HEK293 (cell line): ENCODE data around the gene RPS19BP1.

Experiments used
- CTCF ChIA-PET: fragments of 350-600 bp; formaldehyde crosslinking; extraction: SDS; loops from one replicate; lab custom pipeline; 2021; ENCODE audit warnings: antibody characterized with exemption; lab: Yijun Ruan, JAX
- POLR2A ChIA-PET: fragments of 300-600 bp; formaldehyde crosslinking; extraction: SDS; loops from one replicate; lab custom pipeline; 2020; ENCODE audit warnings: antibody characterized with exemption, inconsistent platforms; lab: Yijun Ruan, JAX
- H3K27ac ChIP-seq: fragments of 200-500 bp; sonication (Bioruptor generic); 2 replicates; pipeline ENCODE4 v1.5.1; 2014; ENCODE audit warnings: low read depth, low read length, control low read depth, inconsistent platforms; ENCODE audit errors: extremely low read depth
- H3K36me3 ChIP-seq, 2 experiments: fragments of 200-500 bp in 1 of 2; sonication (Bioruptor generic) in 1 of 2; 1 replicate in 1 of 2; 2 replicates in 1 of 2; pipeline ENCODE4 v1.5.1; 2014 to 2017; ENCODE audit warnings: inconsistent platforms in 2 of 2, low read length in 2 of 2; ENCODE audit not compliant: control insufficient read depth in 2 of 2, insufficient read depth in 1 of 2
- H3K4me1 ChIP-seq: fragments of 200-500 bp; sonication (Bioruptor generic); 2 replicates; pipeline ENCODE4 v1.5.1; 2014; ENCODE audit warnings: mild to moderate bottlenecking, low read length, inconsistent platforms; ENCODE audit not compliant: control insufficient read depth, insufficient read depth
- H3K4me3 ChIP-seq: 2 replicates; pipeline ENCODE4 v1.5.1; 2011; ENCODE audit warnings: low read depth, mild to moderate bottlenecking, control low read depth, low read length, moderate library complexity
- H3K9me3 ChIP-seq: fragments of 200-500 bp; sonication (Bioruptor generic); 2 replicates; pipeline ENCODE4 v1.5.1; 2014; ENCODE audit warnings: low read depth, low read length, inconsistent platforms; ENCODE audit not compliant: control insufficient read depth, insufficient read depth
- HOXA7 ChIP-seq: sonication (generic); formaldehyde crosslinking; IDR thresholded peaks from 2 replicates; pipeline ENCODE4 v1.8.1; 2022; ENCODE audit warnings: missing genetic modification reagents, borderline replicate concordance
- KLF10 ChIP-seq: fragments of 450-650 bp; IDR thresholded peaks from 2 replicates; pipeline ENCODE4 v1.5.1; 2018; ENCODE audit warnings: missing biosample characterization, mild to moderate bottlenecking, missing genetic modification characterization
- MZF1 ChIP-seq: fragments of 450-650 bp; formaldehyde crosslinking; IDR thresholded peaks from 2 replicates; pipeline ENCODE4 v1.5.1; 2017; ENCODE audit warnings: missing biosample characterization, missing genetic modification characterization, borderline replicate concordance
- REPIN1 ChIP-seq: fragments of 450-650 bp; formaldehyde crosslinking; IDR thresholded peaks from 2 replicates; pipeline ENCODE4 v1.5.1; 2017; ENCODE audit warnings: missing biosample characterization, missing genetic modification characterization, low read depth
- SCRT2 ChIP-seq: fragments of 450-650 bp; formaldehyde crosslinking; IDR thresholded peaks from 2 replicates; pipeline ENCODE4 v1.5.1; 2016; ENCODE audit warnings: missing biosample characterization, missing genetic modification characterization
- ZEB2 ChIP-seq: fragments of 450-650 bp; formaldehyde crosslinking; IDR thresholded peaks from 2 replicates; pipeline ENCODE4 v1.5.1; 2016; ENCODE audit warnings: missing biosample characterization, missing genetic modification characterization
- ZIC2 ChIP-seq: fragments of 450-650 bp; formaldehyde crosslinking; IDR thresholded peaks from 2 replicates; pipeline ENCODE4 v1.5.1; 2016; ENCODE audit warnings: missing biosample characterization, missing genetic modification characterization
- ZNF133 ChIP-seq: fragments of 450-650 bp; formaldehyde crosslinking; IDR thresholded peaks from 2 replicates; pipeline ENCODE4 v1.5.1; 2016; ENCODE audit warnings: missing biosample characterization, missing genetic modification characterization
- ZNF140 ChIP-seq: fragments of 450-650 bp; formaldehyde crosslinking; IDR thresholded peaks from 2 replicates; pipeline ENCODE4 v1.5.1; 2016; ENCODE audit warnings: missing biosample characterization, missing genetic modification characterization
- ZNF155 ChIP-seq: fragments of 450-650 bp; formaldehyde crosslinking; IDR thresholded peaks from 2 replicates; pipeline ENCODE4 v1.5.1; 2016; ENCODE audit warnings: missing biosample characterization, missing genetic modification characterization
- ZNF18 ChIP-seq: fragments of 450-650 bp; formaldehyde crosslinking; IDR thresholded peaks from 2 replicates; pipeline ENCODE4 v1.5.1; 2016; ENCODE audit warnings: missing biosample characterization, missing genetic modification characterization
- ZNF280D ChIP-seq: fragments of 450-650 bp; formaldehyde crosslinking; IDR thresholded peaks from 2 replicates; pipeline ENCODE4 v1.5.1; 2016; ENCODE audit warnings: missing biosample characterization, missing genetic modification characterization
- ZNF350 ChIP-seq: fragments of 450-650 bp; formaldehyde crosslinking; IDR thresholded peaks from 2 replicates; pipeline ENCODE4 v1.5.0; 2017; ENCODE audit warnings: missing biosample characterization, mild to moderate bottlenecking, missing genetic modification characterization
- ZNF394 ChIP-seq: fragments of 450-650 bp; formaldehyde crosslinking; IDR thresholded peaks from 2 replicates; pipeline ENCODE4 v1.5.1; 2016; ENCODE audit warnings: missing biosample characterization, missing genetic modification characterization, mild to moderate bottlenecking, moderate library complexity, borderline replicate concordance
- ZNF449 ChIP-seq: fragments of 450-650 bp; formaldehyde crosslinking; IDR thresholded peaks from 2 replicates; pipeline ENCODE4 v1.5.1; 2017; ENCODE audit warnings: missing biosample characterization, mild to moderate bottlenecking, missing genetic modification characterization, moderate library complexity
- ZNF529 ChIP-seq: fragments of 450-650 bp; formaldehyde crosslinking; IDR thresholded peaks from 2 replicates; pipeline ENCODE4 v1.5.1; 2017; ENCODE audit warnings: missing genetic modification characterization, missing biosample characterization; ENCODE audit not compliant: insufficient replicate concordance
- ZNF600 ChIP-seq: fragments of 450-650 bp; formaldehyde crosslinking; IDR thresholded peaks from 2 replicates; pipeline ENCODE4 v1.5.1; 2016; ENCODE audit warnings: missing biosample characterization, missing genetic modification characterization
- ZNF707 ChIP-seq: fragments of 450-650 bp; formaldehyde crosslinking; IDR thresholded peaks from 2 replicates; pipeline ENCODE4 v1.5.1; 2016; ENCODE audit warnings: missing biosample characterization, missing genetic modification characterization
- ZNF830 ChIP-seq: fragments of 450-650 bp; IDR thresholded peaks from 2 replicates; pipeline ENCODE4 v1.5.0; 2018; ENCODE audit warnings: missing biosample characterization, missing genetic modification characterization, low read depth, mild to moderate bottlenecking, moderate library complexity
- ZNF843 ChIP-seq: fragments of 450-650 bp; formaldehyde crosslinking; IDR thresholded peaks from 2 replicates; pipeline ENCODE4 v1.5.1; 2016; ENCODE audit warnings: missing biosample characterization, missing genetic modification characterization
- ZSCAN16 ChIP-seq: fragments of 450-650 bp; formaldehyde crosslinking; IDR thresholded peaks from 2 replicates; pipeline ENCODE4 v1.5.1; 2016; ENCODE audit warnings: missing biosample characterization, missing genetic modification characterization
- TF ChIP-seq, protein P1 (sequence below): fragments of 450-650 bp; formaldehyde crosslinking; IDR thresholded peaks from 2 replicates; pipeline ENCODE4 v1.5.1; 2017; ENCODE audit warnings: missing biosample characterization, missing genetic modification characterization

The RPS19BP1 gene

DNA sequence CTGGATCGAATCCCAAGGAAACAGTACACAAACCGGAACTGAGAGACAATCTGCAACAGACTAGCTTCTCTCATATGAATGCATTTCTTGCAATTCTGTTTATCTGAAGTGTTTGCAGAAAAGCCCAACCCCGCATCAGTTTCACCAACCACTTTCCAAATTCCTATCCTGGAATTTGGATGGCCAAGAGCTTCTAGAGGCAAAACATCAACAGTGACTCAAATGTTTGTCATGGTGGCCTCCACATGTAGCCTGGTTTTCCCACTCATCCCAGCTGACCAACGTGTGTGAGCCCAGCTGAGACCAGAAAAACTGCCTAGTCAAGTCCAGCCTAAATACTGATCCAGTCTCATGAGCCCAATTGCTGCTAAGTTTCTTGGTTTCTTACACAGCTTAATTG, 38.8 kb downstream of the RPS19BP1 start:
- no peak for TF ChIP-seq ZNF529 (tag by site-specific recombination)
- no peak for TF ChIP-seq ZSCAN16
- TF ChIP-seq ZNF133 (tag by site-specific recombination) = no peak
- TF ChIP-seq ZNF350 (tag by site-specific recombination) = no peak
- TF ChIP-seq ZNF830 = no peak
- TF ChIP-seq ZEB2 = 0 out of 2 replicates have a peak, but pooled peaks have one; percentile 4
- TF ChIP-seq ZNF449 (tag by site-specific recombination) = peak; percentile 73
- TF ChIP-seq ZNF140 = no peak
- Histone ChIP-seq H3K9me3 (no peaks in the 10 kb centered on the region), H3K36me3 (no peaks in the 10 kb centered on the region), H3K4me3 (no peak overlapping the region), H3K4me1 (peaks cover 2% of the 10 kb centered on the region; the same call in 1 of the 2 replicates), H3K27ac (no peak overlapping the region)
- ChIA-PET POLR2A (interaction anchor here (0.5 to 2.2 kb wide), 6 partner anchors 8 to 1683 kb away, joined by 3 to 15 read pairs (median 4); partner anchors contain the start of genes ATF4 and MIEF1), CTCF (interaction anchor here (0.6 to 10.7 kb wide), 44 partner anchors 9 to 1601 kb away, joined by 3 to 380 read pairs (median 4); partner anchors contain the start of genes ATF4, MIEF1 and RPS19BP1)

GRCh38 chr22:39492186-39492585, 40.4 kb downstream of the RPS19BP1 start:
- Histone ChIP-seq H3K4me3 (no peak overlapping the region), H3K27ac (no peak overlapping the region), H3K4me1 (no peaks in the 10 kb centered on the region), H3K9me3 (no peaks in the 10 kb centered on the region), H3K36me3 (peaks cover 0 to 8% of the 10 kb centered on the region in 2 experiments; a peak in 1 of 3 replicates)
- CTCF ChIA-PET = interaction anchor here (0.7 to 10.7 kb wide), 10 partner anchors 13 to 544 kb away, joined by 3 to 380 read pairs (median 6); partner anchors contain the start of gene RPS19BP1
- TF ChIP-seq ZNF600 (tag by site-specific recombination) (no peak), MZF1 (tag by site-specific recombination) (no peak), HOXA7 (CRISPR knock-in tag) (no peak), SCRT2 (tag by site-specific recombination) (0 out of 2 replicates have a peak, but pooled peaks have one; percentile 14), ZIC2 (tag by site-specific recombination) (no peak)
- TF ChIP-seq, all 188 proteins: peak for 1
- POLR2A ChIA-PET = no interaction called here

- no peak overlapping the region for H3K4me3 ChIP-seq
- H3K9me3 ChIP-seq = no peaks in the 10 kb centered on the region
- ChIA-PET CTCF (interaction anchor here (0.6 to 10.7 kb wide), 4 partner anchors 10 to 545 kb away, joined by 3 to 380 read pairs (median 10); partner anchors contain the start of gene RPS19BP1), POLR2A (interaction anchor here (1.1 to 1.2 kb wide), 2 partner anchors 10 to 23 kb away, joined by 3 read pairs; no protein-coding TSS in a partner anchor)
- peaks cover 0 to 8% of the 10 kb centered on the region in 2 experiments; a peak in 2 of 3 replicates for H3K36me3 ChIP-seq
- H3K27ac ChIP-seq = no peak overlapping the region
- no peaks in the 10 kb centered on the region for H3K4me1 ChIP-seq
- TF ChIP-seq, protein P1, sequence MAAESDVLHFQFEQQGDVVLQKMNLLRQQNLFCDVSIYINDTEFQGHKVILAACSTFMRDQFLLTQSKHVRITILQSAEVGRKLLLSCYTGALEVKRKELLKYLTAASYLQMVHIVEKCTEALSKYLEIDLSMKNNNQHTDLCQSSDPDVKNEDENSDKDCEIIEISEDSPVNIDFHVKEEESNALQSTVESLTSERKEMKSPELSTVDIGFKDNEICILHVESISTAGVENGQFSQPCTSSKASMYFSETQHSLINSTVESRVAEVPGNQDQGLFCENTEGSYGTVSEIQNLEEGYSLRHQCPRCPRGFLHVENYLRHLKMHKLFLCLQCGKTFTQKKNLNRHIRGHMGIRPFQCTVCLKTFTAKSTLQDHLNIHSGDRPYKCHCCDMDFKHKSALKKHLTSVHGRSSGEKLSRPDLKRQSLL (tag by site-specific recombination) = no peak
- TF ChIP-seq ZNF280D (tag by site-specific recombination) = no peak
- no peak for TF ChIP-seq KLF10 (tag by site-specific recombination)
- no peak for TF ChIP-seq ZNF843 (tag by site-specific recombination)
- no peak for TF ChIP-seq REPIN1 (tag by site-specific recombination)
- TF ChIP-seq ZNF394 (tag by site-specific recombination) = no peak
- no peak for TF ChIP-seq ZNF18 (tag by site-specific recombination)
- TF ChIP-seq ZNF155 (tag by site-specific recombination) = no peak
- no peak for TF ChIP-seq ZNF707 (tag by site-specific recombination)
Measured at GRCh38 chr22:39491696-39492095, 40.9 kb downstream of the RPS19BP1 start.
